SK-N-SH (cell line): Measurements from ENCODE around the gene TSSK2.

Experiments
- CTCF ChIP-seq: fragments of 200-600 bp; sonication (generic); IDR thresholded peaks from 2 replicates; pipeline ENCODE4 v1.6.1; 2017; ENCODE audit warnings: antibody characterized with exemption, mild to moderate bottlenecking, moderate library complexity
- ELF1 ChIP-seq: IDR thresholded peaks from 2 replicates; pipeline ENCODE4 v1.4.0; 2012
- FOSL2 ChIP-seq: IDR thresholded peaks from 2 replicates; pipeline ENCODE4 v1.4.0; 2012; ENCODE audit warnings: low read depth, mild to moderate bottlenecking, moderate library complexity, borderline replicate concordance
- POLR2AphosphoS5 ChIP-seq: IDR thresholded peaks from 2 replicates; pipeline ENCODE4 v1.6.1; 2012; ENCODE audit warnings: low read depth, low read length
- TCF12 ChIP-seq: IDR thresholded peaks from 2 replicates; pipeline ENCODE4 v1.4.0; 2012

- TF ChIP-seq TCF12 (no peak), CTCF (no peak), FOSL2 (no peak), POLR2AphosphoS5 (no peak), ELF1 (no peak)
Measured at GRCh38 chr22:19096555-19096954, 34.6 kb upstream of the TSSK2 start.
